Activated CD8-positive, alpha-beta T cell treated with anti-CD3 and anti-CD28 coated beads for 36 hours (primary cell): ENCODE measurements around the gene ARSB. TPM values are rescaled to one million over a fixed set of nuclear protein-coding genes. Genes with fewer than 3 reads are reported as not detected.
A peak's percentile ranks its signal among the peaks of the same experiment; 100 is the strongest.

Experiments used
- ATAC-seq: fragments of 200-7000 bp; cut with Tn5 transposase; one replicate; pipeline ENCODE4 v1.10.0; 2021; ENCODE audit warnings: mild to moderate bottlenecking, moderate library complexity
- CTCF ChIA-PET: fragments of 350-600 bp; sonication (Branson Sonifier 250); formaldehyde crosslinking; loops from one replicate; lab custom pipeline; 2021; ENCODE audit warnings: antibody characterized with exemption; lab: Charles Lee
- POLR2A ChIA-PET: fragments of 350-600 bp; sonication (Branson Sonifier 250); formaldehyde crosslinking; loops from one replicate; lab custom pipeline; 2021; ENCODE audit warnings: antibody characterized with exemption; lab: Charles Lee
- DNase-seq: peaks from one replicate; pipeline ENCODE4 v3.0.0-alpha.2; 2020
- H3K27ac Mint-ChIP-seq: one replicate; pipeline ENCODE4 v1.8.0; 2021; ENCODE audit warnings: mild to moderate bottlenecking, mixed read lengths
- H3K27me3 Mint-ChIP-seq: one replicate; pipeline ENCODE4 v1.8.0; 2021; ENCODE audit warnings: mixed read lengths
- H3K36me3 Mint-ChIP-seq: one replicate; pipeline ENCODE4 v1.8.0; 2021; ENCODE audit warnings: low read depth, mixed read lengths
- H3K4me1 Mint-ChIP-seq: one replicate; pipeline ENCODE4 v1.8.0; 2021; ENCODE audit warnings: low read depth, mixed read lengths
- H3K4me3 Mint-ChIP-seq: one replicate; pipeline ENCODE4 v1.8.0; 2021; ENCODE audit warnings: mild to moderate bottlenecking, moderate library complexity, mixed read lengths
- H3K9me3 Mint-ChIP-seq: one replicate; pipeline ENCODE4 v1.8.0; 2021; ENCODE audit warnings: mixed read lengths
- intact Hi-C: fragments of 100-400 bp; cut with micrococcal nuclease; formaldehyde crosslinking; loops from one replicate; pipeline ENCODE4 v1.10.0; 2022
- total RNA-seq, 2 experiments: library from RNA; stranded (reverse); gene quantifications; one replicate each; pipeline ENCODE4 v1.2.3, GENCODE V29; 2021
- TF ChIP-seq, protein P1 (sequence below): fragments of 200-600 bp; IDR thresholded peaks from one replicate; pipeline ENCODE4 v1.8.0; 2022; ENCODE audit warnings: antibody characterized with exemption, mild to moderate bottlenecking

The ARSB gene
- total RNA-seq, 2 experiments from 2014 or later = 8.8 to 9.1 TPM

DNA sequence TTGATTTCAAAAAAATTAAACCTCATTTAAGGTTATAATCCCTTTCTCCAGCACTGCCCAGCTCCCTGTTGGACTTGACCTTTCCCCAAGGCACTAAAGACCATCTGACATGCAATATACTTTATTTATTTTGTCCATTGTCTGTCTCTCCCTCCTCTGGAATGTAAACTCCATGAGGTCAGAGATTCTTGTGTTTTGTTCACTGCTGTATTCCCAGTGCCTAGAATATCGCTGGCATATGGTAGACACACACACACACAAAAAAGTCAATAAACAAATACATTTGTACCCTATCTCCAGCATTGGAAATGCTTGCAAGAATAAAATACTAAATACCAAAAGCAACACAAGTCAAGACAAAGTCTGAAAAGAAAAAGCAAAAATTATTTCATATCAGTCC, 17.3 kb upstream of the ARSB start:
- DNase-seq (no peak), ATAC-seq (no peak)
- CTCF ChIA-PET = interaction anchor here (4.1 kb wide), 1 partner anchor 22 kb away, joined by 18 read pairs; no protein-coding TSS in a partner anchor

DNA sequence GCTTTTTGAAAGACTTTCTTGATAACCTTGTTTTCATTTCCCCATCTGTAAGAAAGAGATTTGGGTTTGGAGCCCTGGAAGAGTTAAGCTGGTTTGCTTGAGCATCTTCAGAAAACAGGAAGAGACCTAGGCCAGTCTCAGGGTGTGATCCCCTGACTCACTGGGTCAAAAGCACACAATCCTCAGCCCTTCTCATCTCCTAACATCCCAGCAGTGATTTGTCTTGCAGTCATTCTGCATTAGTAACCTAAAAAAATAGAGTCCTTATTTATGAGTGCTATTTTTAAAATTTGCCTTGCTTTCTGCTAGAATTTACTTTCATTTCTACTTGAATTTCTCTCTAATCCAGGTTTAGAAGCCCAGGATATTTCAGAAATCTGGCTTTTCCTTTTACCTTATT, 16.4 kb upstream of the ARSB start:
- no peaks in the 10 kb centered on the region for H3K36me3 Mint-ChIP-seq
- H3K27me3 Mint-ChIP-seq = peaks cover 16% of the 10 kb centered on the region
- DNase-seq (no peak), ATAC-seq (no peak)
- intact Hi-C loops = no loop called here
- no peaks in the 10 kb centered on the region for H3K4me1 Mint-ChIP-seq
- CTCF ChIA-PET = interaction anchor here (4.1 kb wide), 1 partner anchor 23 kb away, joined by 18 read pairs; no protein-coding TSS in a partner anchor
- no peak overlapping the region for H3K4me3 Mint-ChIP-seq
- POLR2A ChIA-PET = no interaction called here
- H3K9me3 Mint-ChIP-seq = no peaks in the 10 kb centered on the region
- TF ChIP-seq, protein P1, sequence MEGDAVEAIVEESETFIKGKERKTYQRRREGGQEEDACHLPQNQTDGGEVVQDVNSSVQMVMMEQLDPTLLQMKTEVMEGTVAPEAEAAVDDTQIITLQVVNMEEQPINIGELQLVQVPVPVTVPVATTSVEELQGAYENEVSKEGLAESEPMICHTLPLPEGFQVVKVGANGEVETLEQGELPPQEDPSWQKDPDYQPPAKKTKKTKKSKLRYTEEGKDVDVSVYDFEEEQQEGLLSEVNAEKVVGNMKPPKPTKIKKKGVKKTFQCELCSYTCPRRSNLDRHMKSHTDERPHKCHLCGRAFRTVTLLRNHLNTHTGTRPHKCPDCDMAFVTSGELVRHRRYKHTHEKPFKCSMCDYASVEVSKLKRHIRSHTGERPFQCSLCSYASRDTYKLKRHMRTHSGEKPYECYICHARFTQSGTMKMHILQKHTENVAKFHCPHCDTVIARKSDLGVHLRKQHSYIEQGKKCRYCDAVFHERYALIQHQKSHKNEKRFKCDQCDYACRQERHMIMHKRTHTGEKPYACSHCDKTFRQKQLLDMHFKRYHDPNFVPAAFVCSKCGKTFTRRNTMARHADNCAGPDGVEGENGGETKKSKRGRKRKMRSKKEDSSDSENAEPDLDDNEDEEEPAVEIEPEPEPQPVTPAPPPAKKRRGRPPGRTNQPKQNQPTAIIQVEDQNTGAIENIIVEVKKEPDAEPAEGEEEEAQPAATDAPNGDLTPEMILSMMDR = no peak
- H3K27ac Mint-ChIP-seq = no peak overlapping the region

More for the DNA sequence above, 17.3 kb upstream of the ARSB start:
- Mint-ChIP-seq H3K4me1 (no peaks in the 10 kb centered on the region), H3K36me3 (no peaks in the 10 kb centered on the region), H3K9me3 (no peaks in the 10 kb centered on the region), H3K27me3 (peaks cover 16% of the 10 kb centered on the region), H3K4me3 (no peak overlapping the region), H3K27ac (no peak overlapping the region)
- TF ChIP-seq, protein P1 = no peak
- POLR2A ChIA-PET = no interaction called here
- intact Hi-C loops = no loop called here

- ChIA-PET CTCF (interaction anchor here (0.9 to 1.3 kb wide), 2 partner anchors 24 to 28 kb away, joined by 5 read pairs; no protein-coding TSS in a partner anchor), POLR2A (no interaction called here)
- Mint-ChIP-seq H3K36me3 (no peaks in the 10 kb centered on the region), H3K9me3 (no peaks in the 10 kb centered on the region), H3K4me1 (peaks cover 14% of the 10 kb centered on the region), H3K4me3 (no peak overlapping the region), H3K27me3 (peaks cover 10% of the 10 kb centered on the region), H3K27ac (no peak overlapping the region)
- intact Hi-C loops = no loop called here
- DNase-seq (no peak), ATAC-seq (no peak)
- TF ChIP-seq, protein P1 = no peak
Measured at GRCh38 chr5:78997090-78997489, 12.0 kb upstream of the ARSB start.

DNA sequence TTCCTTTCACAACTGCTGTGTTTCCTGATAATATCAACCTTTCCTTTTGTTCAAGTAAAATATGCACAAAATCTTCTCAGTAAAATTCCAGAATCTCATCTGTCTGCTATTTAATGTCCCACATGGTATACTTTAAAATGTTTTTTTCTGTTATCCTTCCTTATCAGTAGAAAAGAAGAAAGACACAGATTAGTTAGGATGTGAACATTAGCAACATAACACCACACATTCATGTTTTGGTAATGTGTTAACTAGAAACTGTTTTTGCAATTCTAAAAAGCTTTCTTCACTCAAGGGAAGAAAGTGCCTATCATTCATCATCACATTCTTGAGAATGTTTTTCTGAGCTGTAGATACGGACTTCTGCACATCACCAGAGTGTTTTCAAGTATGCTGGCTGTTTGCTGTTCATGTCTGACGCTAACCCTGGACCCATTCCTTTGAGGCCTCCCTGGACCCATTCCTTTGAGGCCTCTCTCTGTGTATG, 10.5 kb upstream of the ARSB start:
- CTCF ChIA-PET = interaction anchor here (1.4 to 2.1 kb wide), 2 partner anchors 25 to 29 kb away, joined by 4 to 11 read pairs; no protein-coding TSS in a partner anchor
- Mint-ChIP-seq H3K36me3 (no peaks in the 10 kb centered on the region), H3K9me3 (no peaks in the 10 kb centered on the region), H3K4me3 (no peak overlapping the region), H3K27ac (no peak overlapping the region), H3K27me3 (peaks cover 10% of the 10 kb centered on the region), H3K4me1 (peaks cover 14% of the 10 kb centered on the region)
- POLR2A ChIA-PET = interaction anchor here (1.1 to 3.2 kb wide), 2 partner anchors 11 to 13 kb away, joined by 3 to 16 read pairs; partner anchors contain the start of gene ARSB
- ATAC-seq = no peak
- DNase-seq = no peak
- intact Hi-C loops = no loop called here
- TF ChIP-seq, protein P1 = no peak

GRCh38 chr5:78993165-78993564, 8.1 kb upstream of the ARSB start:
- DNase-seq (no peak), ATAC-seq (peak; percentile 85)
- peaks cover 3% of the 10 kb centered on the region for H3K27me3 Mint-ChIP-seq
- no peak overlapping the region for H3K27ac Mint-ChIP-seq
- ChIA-PET CTCF (interaction anchor here (1.0 to 1.1 kb wide), 2 partner anchors 27 to 32 kb away, joined by 3 to 5 read pairs; no protein-coding TSS in a partner anchor), POLR2A (interaction anchor here (3.2 kb wide), 1 partner anchor 8 kb away, joined by 16 read pairs; the partner anchor contains the start of gene ARSB)
- intact Hi-C loops = no loop called here
- H3K9me3 Mint-ChIP-seq = no peaks in the 10 kb centered on the region
- TF ChIP-seq, protein P1 = no peak
- no peak overlapping the region for H3K4me3 Mint-ChIP-seq
- H3K4me1 Mint-ChIP-seq = peaks cover 18% of the 10 kb centered on the region
- H3K36me3 Mint-ChIP-seq = no peaks in the 10 kb centered on the region
